A673 (cell line): Measurements from ENCODE around the gene TCTN1.

ENCODE experiments used
- EZH2 ChIP-seq: fragments of 200-600 bp; sonication (generic); IDR thresholded peaks from 2 replicates; pipeline ENCODE4 v1.6.1; 2017; ENCODE audit warnings: borderline replicate concordance, low read depth, mild to moderate bottlenecking, mixed read lengths, antibody characterized with exemption, low read length; ENCODE audit not compliant: poor library complexity, severe bottlenecking
- TF ChIP-seq, protein P1 (sequence below): fragments of 300-800, 200-600 bp; sonication (generic); conservative IDR thresholded peaks from 2 replicates; pipeline ENCODE4 v1.5.1; 2017; ENCODE audit warnings: low read depth, mild to moderate bottlenecking, antibody characterized with exemption, low read length, moderate library complexity, mixed read lengths

GRCh38 chr12:110686294-110686903 is 72.5 kb downstream of the TCTN1 start:
- TF ChIP-seq, protein P1, sequence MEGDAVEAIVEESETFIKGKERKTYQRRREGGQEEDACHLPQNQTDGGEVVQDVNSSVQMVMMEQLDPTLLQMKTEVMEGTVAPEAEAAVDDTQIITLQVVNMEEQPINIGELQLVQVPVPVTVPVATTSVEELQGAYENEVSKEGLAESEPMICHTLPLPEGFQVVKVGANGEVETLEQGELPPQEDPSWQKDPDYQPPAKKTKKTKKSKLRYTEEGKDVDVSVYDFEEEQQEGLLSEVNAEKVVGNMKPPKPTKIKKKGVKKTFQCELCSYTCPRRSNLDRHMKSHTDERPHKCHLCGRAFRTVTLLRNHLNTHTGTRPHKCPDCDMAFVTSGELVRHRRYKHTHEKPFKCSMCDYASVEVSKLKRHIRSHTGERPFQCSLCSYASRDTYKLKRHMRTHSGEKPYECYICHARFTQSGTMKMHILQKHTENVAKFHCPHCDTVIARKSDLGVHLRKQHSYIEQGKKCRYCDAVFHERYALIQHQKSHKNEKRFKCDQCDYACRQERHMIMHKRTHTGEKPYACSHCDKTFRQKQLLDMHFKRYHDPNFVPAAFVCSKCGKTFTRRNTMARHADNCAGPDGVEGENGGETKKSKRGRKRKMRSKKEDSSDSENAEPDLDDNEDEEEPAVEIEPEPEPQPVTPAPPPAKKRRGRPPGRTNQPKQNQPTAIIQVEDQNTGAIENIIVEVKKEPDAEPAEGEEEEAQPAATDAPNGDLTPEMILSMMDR = no peak
- TF ChIP-seq EZH2 = no peak
